ENCODE results near the gene TPRN. TPM values are rescaled to one million over a fixed set of nuclear protein-coding genes. Genes with fewer than 3 reads are reported as not detected.

TPRN gene
- total and polyA plus RNA-seq, 9 of the 15 experiments (the other 6 are each of a cell fraction or from before 2014, with no cell fraction given), result 0.31 to 31.9 (median 4.4) TPM

GRCh38 chr9:137156567-137157375 lies 43.8 kb downstream of the TPRN start (continued):
- TF ChIP-seq, protein P1, sequence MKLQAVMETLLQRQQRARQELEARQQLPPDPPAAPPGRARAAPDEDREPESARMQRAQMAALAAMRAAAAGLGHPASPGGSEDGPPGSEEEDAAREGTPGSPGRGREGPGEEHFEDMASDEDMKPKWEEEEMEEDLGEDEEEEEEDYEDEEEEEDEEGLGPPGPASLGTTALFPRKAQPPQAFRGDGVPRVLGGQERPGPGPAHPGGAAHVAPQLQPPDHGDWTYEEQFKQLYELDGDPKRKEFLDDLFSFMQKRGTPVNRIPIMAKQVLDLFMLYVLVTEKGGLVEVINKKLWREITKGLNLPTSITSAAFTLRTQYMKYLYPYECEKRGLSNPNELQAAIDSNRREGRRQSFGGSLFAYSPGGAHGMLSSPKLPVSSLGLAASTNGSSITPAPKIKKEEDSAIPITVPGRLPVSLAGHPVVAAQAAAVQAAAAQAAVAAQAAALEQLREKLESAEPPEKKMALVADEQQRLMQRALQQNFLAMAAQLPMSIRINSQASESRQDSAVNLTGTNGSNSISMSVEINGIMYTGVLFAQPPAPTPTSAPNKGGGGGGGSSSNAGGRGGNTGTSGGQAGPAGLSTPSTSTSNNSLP (IDR thresholded peaks at IDR 0.05; ENCODE audit: borderline replicate concordance, low read depth, low read length), result no peak
- peak; percentile 35; the same call in 1 of the 2 replicates for TF ChIP-seq ZBTB7A (IDR thresholded peaks at IDR 0.05; ENCODE audit: borderline replicate concordance, control insufficient read depth, low read depth, low read length)
- peak; percentile 69 to 73 for TF ChIP-seq NRF1 (conservative IDR thresholded peaks at IDR 0.05 in 1 of 2, IDR thresholded peaks at IDR 0.05 in 1 of 2)
- peak; percentile 67 for TF ChIP-seq EGR1 (conservative IDR thresholded peaks at IDR 0.05)
- no peak for TF ChIP-seq LARP7 (IDR thresholded peaks at IDR 0.05)
- peak in 1 of 2 experiments; percentile 12; a peak in 1 of 4 replicates for TF ChIP-seq HDAC1 (IDR thresholded peaks at IDR 0.05)
- no peak for TF ChIP-seq SMAD2 (IDR thresholded peaks at IDR 0.05; ENCODE audit: low read depth, low read length)
- TF ChIP-seq MAZ (CRISPR knock-in tag; conservative IDR thresholded peaks at IDR 0.05 in 1 of 2, IDR thresholded peaks at IDR 0.05 in 1 of 2), result peak in 1 of 2 experiments; percentile 48; a peak in 1 of 4 replicates
- no peak for TF ChIP-seq PHB (CRISPR knock-in tag; IDR thresholded peaks at IDR 0.05)
